GM20431 (cell line): Measurements from ENCODE around the gene DRC1.

Experiments
- in situ Hi-C: fragments of 300-500 bp; cut with MseI, MboI; formaldehyde crosslinking; loops from one replicate; pipeline ENCODE4 v1.15.0; 2020; ENCODE audit warnings: low sequenced_read_pairs; ENCODE audit not compliant: unreplicated experiment

Gene DRC1

DNA sequence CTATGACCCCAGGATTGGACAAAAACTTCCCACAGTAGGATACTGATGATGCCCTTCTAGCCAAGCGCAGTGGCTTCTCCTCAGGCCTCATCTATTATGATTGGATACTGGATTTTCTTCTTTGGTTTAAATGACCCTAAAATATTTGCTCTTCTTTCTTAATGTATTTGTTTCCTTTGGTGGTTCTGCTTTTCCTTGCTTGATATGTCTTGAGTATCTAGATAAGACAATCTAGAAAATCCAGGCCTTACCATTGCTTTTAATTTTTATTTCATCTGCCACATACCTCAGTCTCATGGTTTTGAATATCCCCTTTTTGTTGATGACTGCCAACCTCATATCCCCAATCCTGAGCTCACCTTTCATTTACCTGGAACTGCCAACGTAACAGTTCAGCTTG, 40.6 kb downstream of the DRC1 start:
- in situ Hi-C loops = no loop called here

DNA sequence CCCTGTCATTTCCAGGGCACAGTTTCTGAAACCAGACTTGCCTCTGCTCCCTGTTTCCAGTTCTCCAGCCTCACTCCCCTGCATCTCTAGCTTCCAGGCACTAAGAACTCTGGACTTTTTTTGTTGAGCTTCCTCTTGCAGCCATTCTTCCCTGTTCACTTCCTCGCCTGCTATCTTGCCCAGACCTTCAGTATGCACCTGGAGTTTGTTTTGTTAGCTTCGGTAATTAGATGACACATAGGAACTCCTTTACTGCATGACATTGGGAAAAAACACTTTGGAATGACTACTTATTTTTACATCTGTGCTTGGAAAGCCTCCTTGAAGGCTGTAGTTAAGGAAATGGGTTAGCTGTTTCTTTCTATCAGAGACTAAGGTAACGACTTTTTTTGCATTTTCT, 41.0 kb downstream of the DRC1 start:
- in situ Hi-C loops = no loop called here

DNA sequence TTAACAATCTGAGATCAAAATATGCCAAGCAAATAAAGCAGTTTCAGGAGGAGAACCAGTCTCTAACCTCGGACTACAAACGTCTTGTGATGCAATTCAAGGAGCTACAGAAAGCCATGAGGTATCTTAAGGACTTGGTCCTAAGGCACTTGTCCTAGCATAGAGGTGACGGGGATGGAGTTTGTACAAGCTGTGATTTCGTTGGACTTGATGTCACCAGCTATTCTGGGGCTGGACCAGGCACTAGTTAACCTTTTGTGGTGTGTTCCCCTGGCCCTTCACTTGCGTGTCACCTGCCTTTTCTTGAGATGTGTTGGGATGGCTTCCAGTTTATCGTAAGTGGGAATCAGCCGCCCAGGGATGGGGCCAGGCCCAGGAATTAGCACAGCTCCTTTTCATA, 42.5 kb downstream of the DRC1 start:
- in situ Hi-C loops = no loop called here

DNA sequence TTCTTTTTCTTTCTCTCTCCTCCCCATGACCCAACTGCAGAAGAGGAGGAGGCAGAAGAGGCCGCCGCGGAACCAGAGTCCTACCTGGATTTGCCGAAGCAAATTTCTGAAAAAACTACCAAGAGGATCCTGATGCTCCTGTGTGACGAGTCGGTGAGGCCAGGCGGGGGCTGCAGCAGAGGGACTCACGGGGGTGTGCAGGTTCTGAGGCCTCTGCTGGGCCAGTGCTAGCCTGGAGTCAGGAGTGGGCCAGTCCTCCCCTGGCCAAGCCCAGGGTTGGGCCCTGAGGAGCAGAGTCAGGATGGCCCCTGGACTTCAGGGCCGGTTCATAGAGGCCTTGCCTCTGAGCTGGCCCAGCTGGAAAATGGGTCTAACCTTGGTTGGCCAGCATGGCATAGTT, 46.9 kb downstream of the DRC1 start:
- in situ Hi-C loops = no loop called here

DNA sequence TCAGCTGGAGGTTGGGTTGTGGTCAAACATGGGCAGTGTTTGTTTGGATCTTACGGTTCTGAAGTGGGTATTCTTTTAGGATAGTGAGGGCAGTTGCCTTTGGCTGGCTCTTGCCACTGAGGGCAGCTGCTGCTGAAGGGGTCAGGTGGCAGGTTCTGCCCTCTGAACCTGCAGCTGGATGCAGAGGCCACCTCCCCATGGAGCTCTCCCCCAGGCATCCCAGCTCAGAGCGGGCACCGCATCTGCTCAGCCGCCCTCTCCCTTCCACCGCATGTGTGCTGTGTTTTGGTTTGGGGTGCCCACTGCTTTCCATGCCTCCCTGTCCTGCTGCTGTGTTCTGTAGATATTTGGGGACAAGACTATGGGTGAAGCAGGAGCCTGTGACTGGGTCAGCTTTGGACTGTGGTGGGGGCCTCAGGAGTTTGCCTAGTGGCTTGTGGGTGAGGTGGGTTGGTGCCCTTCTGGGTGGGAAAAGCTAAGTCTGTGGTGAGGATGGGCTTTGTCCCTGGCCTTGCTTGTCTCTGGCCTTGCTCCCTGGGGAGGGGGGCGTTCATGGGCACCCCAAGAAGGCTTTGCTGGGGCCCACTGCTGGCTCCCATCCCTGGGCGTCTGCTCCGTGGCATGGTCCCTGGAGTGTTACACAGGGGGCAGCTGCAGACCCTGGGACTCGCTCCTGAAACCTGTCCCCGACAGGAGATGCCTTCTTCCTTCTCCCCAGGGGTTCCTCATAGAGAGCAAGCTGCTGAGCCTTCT, 47.7 kb downstream of the DRC1 start:
- in situ Hi-C loops = no loop called here

DNA sequence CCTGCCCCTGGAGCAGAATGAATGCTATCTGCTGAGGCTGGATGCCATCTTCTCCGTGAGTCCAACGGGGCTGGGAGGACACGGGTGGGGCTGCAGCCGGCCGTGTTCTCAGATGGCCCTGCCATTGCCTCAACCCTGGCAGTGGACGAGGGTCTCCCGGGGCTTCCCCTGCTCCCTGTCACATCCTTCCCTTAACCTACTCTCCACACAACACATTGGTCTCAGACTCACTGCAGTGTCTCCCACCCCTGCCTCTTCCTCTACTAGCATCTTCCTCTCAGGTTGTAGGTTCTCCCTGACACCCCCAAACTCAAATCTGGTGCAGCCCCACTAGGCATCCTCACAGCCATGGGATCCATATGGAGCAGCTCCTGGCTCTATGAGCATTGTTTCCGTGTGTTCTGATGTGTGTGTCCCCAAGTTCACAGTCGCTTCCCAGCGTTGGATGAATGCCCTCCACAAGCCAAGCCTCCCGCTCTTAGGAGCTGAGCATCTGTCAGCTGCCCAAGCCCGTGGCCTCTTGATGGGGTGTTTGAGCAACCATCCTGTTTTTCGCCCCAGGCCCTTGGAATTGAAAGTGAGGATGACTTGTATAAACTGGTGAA, 48.4 kb downstream of the DRC1 start:
- in situ Hi-C loops = no loop called here

DNA sequence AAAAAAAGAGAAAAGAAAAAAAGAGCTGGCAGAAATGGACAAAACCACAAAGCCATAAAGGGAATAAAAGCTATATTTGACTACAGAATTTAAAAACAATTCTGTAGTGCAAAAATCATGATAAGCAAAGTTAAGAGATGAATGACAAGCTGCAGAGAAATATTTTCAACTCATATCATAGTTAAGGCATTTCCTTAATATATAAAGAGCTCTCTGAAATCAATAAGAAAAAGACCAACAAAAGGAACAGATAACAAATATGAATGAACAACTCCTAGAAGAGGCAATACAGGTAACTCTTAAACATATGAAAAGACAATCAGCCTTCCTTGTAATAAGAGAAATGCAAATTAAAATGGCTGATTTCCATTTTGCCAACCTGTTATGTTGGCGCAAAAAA, 50.0 kb downstream of the DRC1 start:
- in situ Hi-C loops = no loop called here

DNA sequence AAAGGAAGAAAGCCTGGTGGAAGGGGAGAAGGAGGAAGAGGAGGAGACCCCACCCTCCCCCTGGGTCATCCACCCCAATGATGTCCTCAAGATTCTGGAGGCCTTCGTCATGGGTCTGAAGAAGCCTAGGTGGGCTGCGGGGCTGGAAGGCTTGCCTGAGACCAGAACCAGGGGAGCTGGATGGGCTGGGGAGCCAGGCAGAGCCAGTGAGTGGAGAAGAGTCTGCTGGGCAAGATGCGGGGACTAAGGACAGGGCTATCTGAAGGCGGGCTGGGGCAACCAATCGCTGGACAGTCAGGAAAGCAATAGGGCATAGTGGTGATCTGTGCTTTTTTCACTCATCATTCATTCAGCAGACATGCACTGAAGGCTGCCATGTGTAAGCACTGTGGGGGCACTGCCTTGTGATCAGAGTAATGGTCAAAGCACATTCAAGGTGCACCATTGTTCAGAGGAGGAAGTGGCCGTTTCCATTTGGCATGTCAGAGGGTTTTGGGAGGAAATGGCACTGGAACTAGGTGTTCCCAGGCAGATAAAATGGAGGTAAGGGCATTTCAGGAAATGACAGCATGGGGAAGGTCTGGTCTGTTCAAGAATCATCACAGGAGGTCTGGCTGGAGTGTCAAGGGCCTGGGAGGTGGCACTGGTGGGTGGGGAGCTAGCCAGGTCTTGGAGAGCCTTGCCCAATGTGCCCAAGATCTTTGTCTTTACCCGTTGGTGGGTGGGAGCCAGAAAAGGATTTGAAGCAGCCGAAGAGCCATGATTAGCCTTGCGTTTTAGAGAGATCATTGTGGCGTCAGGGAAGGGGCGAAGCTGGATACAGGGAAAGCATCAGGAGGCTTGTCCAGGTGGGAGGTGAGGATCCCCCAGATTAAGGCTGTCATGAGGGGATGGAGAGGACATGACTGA, 52.0 kb downstream of the DRC1 start:
- in situ Hi-C loops = no loop called here

DNA sequence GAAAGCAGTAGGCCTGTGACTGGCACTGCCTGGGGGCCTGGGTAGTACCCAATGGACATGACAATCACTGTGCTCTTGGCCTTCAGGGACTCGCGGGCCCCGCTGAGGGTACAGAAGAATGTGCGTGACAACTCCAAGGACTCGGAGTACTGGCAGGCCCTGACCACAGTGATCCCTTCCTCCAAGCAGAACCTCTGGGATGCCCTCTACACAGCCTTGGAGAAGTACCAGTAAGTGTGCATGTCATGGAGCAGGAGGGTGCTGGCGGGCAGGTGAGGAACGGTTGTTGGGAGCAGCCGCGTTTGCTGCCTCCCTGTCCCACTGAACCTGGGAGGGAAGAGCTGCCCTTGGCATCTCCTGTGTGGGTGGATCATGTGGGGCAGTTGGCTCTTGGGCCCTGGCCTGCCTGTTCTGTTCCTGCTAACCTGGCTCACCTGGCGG, 52.9 kb downstream of the DRC1 start:
- in situ Hi-C loops = no loop called here

DNA sequence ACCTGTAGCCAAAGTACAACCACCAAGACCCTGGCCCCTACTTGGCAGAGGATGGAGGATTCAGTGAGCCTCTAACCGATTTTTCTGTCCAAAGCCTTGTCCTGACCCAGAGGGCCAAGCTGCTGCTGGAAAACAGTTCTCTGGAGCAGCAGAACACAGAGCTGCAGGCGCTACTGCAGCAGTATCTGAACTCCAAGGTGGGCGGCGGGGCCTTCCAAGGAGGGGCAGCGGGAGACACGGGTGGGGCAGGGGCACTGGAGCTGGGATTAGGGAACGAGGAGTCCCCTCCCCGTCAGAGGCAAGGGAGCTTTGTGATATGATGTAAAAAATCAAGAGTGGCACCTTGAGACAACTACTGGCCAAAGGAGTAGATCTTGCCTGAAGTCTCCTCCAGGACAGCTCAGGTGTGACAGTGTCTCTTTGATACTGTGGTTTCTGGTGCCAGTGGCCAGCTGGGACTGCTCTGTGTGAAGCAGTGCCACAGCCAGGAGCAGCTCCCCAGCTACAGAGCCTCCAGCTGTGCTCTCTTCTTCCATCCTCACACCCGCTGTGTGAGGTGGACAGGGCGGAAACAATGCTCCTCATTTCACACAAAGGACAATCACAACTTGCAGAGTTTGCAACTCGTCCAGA, 53.4 kb downstream of the DRC1 start:
- in situ Hi-C loops = no loop called here

DNA sequence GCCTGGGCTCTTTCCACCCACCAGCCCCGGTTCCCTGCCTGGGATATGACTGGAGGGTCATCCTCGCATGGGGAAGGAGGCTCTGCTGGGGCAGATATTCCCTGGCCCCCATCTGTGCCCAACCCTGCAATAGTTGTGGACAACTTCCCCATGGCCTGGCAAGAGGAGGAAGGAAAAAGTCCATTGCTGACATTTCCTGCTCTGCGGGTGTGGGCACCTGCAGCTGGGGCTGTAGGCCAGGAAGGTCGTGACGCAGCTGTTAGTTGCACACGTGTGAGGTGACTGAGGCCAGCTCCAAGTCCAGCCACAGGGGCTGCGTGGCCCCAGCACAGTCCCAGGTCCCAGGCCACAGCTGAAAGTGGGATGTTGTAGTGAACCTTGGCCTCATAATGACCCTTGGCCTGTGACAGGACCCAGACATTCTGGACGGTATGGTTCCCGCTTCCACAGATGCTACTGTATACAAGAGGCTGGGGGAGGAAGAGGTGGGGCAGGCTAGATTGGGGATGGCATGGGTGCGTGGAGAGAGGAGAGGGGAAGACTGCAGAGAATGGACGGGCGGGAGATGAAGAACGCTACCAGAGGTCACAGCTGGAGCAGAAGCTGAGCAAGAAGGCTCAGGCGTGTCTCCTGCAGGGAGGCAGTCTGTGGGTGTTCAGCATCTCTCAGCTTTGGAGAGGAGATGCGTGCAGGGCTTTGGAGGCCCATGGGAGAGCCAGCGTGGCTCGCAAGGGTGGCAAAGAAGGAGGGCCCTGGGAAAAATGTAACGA, 54.1 kb downstream of the DRC1 start:
- in situ Hi-C loops = no loop called here

DNA sequence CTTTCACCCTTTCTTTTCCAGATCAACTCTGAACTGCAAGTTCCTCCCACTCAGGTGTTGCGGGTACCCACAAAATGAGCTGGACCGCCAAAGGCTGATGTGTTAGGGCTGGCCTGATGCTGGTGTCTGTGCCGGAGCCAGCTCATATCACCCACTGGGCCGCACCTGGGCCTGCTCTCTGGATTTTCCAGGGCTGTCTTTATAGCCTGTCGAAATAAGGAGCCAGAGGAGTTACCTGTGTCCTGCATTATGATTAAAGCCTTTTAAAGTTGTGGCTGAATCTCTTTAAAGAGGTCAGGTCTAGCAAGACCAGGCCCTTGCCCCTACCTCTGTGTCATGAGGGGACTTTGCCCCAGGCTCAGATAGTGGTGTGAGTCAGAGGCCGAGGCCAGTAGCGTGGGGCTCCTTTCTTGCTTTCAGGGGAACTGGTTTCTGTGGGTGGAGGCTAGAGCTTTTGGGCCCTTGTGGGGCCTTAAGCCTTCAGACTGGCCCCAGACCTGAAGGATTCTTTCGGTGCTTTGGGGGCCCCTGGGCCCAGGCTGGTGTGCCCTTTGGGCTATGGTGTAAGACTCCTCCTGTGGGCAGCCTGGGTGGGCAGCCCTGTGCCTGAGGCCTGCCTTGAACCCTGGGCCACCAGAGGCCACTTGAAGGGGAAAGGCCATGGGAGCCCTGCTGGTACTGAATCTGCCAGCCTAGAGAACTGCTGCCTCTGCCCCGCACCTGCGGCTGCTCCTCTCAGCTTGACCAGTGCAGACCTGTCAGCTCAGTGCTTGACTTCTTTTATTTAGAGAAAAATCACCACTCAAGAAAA, 54.9 kb downstream of the DRC1 start:
- in situ Hi-C loops = no loop called here

DNA sequence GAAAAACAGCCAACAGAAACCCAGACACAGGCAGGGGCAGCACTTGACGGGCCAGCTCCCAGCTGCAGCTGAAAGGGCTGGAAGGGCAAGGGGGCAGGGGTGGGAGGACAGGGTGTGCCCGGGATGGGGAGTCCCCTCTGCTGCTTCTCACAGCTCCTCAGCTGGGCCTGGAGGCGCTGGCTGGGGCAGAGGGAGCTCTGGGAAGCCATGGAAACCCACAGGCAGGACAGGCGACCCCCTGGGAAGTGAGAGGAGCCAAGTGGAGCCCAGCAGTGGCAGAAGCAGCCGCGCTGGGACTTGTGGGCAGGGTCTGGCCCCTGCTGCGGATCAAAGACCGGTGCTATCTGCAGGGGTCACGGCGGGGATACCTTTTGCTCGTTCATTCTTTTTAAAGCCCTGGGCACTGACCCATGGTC, 55.5 kb downstream of the DRC1 start:
- in situ Hi-C loops = no loop called here

DNA sequence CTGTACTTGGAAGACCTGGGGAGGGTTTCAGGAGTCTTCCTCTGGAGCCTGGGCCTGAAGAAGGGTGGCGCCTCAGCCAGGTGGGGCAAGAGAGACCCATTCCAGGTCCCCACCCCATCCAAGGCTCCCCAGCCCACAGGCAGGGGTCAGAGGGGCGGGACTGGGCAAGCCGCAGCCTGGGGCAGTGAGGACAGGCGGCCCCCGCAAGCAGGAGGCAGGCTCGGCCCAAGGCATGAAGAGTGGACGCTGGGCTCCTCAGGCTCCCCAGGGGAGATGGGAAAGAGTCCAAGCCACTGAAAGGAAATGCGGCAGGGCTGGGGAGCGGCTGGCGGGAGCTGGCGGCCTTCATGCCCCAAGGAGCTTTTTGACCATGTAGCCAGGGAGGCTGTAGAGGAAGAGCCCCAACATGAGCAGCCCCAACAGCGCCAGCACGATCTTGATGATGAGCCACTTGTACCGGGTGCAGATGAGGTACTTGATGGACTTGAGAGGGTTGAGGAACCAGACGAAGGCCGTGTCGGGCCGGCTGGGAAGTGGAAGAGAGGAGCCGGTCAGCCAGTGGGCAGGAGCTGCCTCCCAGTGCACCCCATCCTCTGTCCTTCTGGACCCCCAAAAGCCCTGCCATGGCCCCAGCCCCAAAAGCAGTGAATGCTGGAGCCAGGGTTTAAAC, 56.1 kb downstream of the DRC1 start:
- in situ Hi-C loops = no loop called here

DNA sequence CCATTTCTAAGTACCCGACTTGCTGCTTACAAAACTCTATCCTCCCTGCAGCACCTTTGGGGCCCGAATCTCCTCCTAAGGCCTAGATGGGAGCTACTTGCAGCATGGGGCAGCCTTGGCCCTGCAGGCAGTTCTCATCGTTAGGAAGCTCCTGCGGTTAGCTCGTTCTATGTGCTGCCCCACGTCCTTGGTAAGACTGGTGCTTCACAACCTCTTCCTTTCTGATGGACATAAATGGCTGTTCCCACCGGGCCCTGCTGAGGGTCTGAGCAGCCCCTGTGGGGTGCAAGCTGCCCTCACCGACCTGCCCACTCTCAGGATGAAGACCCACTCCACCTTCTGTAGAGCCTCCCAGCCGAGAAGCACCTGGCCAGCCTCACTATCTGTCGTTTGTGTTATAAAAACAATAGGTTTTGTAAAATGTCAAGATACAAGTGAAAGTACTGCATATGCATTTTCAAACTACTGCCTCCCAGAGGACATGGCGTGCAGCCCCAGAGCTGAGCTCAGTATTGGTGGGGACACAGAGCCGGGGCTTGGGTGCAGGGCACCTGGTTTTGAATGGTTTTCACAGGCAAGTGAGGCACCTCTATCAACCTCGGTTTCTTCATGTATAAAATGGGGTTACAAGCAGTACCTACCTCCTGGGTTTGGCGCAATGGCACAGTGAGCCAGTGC, 56.8 kb downstream of the DRC1 start:
- in situ Hi-C loops = no loop called here

DNA sequence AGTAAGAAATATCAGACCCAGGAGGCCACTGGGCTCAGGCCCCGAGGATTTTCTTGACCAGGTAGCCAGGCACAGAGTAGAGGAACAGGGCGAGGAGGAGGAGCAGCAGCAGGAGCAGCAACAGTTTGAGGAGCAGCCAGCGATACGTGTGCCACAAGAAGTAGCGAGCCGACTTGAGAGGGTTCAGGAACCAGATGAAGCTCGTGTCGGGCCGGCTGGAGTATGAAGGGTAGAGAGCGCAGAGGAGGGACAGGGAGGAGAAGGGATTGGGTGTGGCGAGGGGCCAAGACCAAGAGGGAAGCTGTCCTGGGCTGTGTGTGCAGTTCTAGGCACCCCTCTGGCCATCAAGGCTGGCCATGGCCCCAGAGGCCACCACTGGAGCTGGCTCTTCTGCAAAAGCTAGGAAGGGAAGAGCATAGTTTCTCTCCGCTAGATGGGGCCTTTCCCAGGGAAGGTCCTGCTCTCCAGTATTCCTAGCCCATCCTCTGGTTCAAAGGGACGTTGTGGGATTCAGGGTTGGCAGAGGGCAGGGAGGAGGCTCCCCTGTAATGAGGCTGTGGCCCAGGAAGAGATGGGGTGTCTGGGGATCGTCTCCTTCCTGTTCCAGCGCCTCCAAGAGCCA, 58.4 kb downstream of the DRC1 start:
- in situ Hi-C loops = no loop called here

DNA sequence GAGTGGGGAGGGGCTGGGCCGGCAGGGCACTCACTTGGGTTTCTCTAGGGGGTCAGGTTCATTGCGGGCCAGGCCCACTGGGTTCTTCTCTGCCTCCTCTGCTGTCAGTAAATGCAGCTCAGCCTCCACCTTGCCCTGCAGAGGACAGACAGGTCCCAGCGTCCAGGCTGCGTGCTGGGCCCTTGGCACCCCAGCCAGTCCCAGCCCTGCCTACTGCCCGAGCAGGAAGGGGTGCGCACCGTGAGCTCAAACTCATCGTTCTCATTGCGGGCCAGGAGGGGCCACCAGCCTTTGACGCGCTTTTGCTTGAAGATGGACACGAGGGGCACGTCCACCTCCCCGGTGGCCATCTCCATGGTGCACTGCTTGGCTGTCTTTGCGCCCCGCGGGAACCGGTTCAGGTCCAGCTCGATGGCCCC, 58.9 kb downstream of the DRC1 start:
- in situ Hi-C loops = no loop called here
